Left renal pelvis (tissue), 4 donors: ENCODE data around the gene EYA2. TPM values are rescaled to one million over a fixed set of nuclear protein-coding genes. Genes with fewer than 3 reads are reported as not detected.

Source experiments
- DNase-seq, 4 donors: peaks; one replicate each; pipeline ENCODE4 v3.0.0-alpha.2; 2013; ENCODE audit warnings: low read depth in 4 of 4, low spot score in 3 of 4
- polyA plus RNA-seq, 4 donors: library from polyadenylated mRNA; unstranded; fragments of 120-200 nt; gene quantifications; one replicate each; pipeline ENCODE4 v1.2.1, GENCODE V29; 2013; ENCODE audit not compliant: insufficient read length in 4 of 4

EYA2 gene
- polyA plus RNA-seq, 4 donors, result 0.87 to 20.5 (median 1.8) TPM

- no peak for DNase-seq
Observed at GRCh38 chr20:47233333-47234188, 338.9 kb downstream of the EYA2 start.

DNA sequence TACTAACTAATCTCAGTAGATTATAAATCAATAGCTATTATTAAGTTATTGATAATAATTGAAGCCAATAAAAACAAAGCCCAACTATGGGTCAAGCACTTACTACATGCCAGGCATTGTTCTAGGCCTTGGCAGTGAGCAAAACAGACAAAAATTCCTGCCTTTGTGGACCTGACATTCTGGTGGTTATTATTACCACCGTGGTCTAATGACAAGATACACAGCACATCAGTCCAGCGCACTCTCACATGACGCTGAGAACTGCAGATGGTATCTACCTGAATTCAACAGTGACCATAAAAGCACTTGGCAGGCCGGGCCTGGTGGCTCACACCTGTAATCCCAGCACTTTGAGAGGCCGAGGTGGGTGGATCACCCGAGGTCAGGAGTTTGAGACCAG, 340.5 kb downstream of the EYA2 start:
- no peak for DNase-seq

DNA sequence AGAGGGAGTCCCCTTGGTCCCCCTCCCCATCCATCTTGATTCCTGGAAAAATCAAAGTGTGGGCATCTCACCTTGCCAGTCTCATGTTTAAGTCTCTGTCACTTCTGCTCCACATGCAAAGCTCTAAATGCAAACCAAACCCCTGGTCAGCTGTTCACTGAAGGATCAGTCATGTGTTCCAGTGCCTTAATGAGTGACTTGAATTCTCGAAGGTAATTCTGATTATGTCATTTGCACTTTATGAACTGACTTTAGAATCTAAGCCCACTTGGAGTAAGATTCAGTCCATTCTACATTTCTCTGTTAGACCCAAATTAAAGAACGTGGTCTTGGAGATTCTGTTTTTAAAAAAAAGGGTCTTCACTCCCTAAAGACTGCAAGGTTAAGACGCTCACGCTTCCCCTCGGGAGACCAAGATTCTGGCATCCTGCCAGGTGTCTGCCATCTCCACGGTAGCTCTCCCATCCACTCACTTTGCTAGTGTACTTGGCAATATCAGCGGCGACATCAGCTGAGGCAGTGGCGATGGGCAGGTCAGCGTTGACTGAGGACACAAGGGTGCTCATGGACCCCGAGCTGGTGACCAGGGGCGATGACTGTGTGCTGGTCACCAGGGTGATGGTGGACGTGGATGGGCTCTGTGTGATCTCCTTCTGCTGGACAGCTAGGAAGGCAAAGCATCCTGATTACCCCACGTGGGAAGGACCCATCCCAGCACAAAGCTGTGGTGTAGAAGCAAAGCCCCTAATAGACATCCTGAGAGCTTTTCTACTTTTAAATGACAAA, 341.4 kb downstream of the EYA2 start:
- DNase-seq, result no peak

DNA sequence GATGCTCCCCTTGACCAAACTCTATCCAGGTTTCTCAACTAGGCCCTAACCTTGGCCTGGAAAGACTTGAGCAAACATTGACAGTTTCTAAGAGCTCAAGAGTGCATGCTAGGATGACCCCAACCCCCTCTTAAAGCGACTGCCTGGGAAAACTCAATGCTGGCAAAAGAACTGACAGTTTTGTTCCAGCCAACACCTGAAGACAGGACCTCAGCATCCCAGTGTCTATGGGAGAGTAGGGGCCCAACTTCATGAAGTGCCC, 341.9 kb downstream of the EYA2 start:
- no peak for DNase-seq

GRCh38 chr20:47237715-47238114, 343.1 kb downstream of the EYA2 start:
- DNase-seq, result no peak

Other genes starting within 250 kb of the EYA2 start
- gene SLC13A3, start 243.4 kb upstream of the EYA2 start, polyA plus RNA-seq, result 10 to 100 TPM in 3 of 4 donors, 1 to 10 TPM in 1; 7.1 to 19.8 (median 14.3) TPM
- gene TP53RK, start 205.4 kb upstream of the EYA2 start, polyA plus RNA-seq, result 10 to 100 TPM; 14.6 to 19.0 (median 15.5) TPM
- 10 to 100 TPM; 16.0 to 32.2 (median 16.6) TPM for gene SLC2A10, start 185.2 kb upstream of the EYA2 start, polyA plus RNA-seq